Measurements from ENCODE around the gene C6orf163.

C6orf163 gene

GRCh38 chr6:87391334-87391733 lies 46.7 kb downstream of the C6orf163 start:
- peak; percentile 43 for TF ChIP-seq CTCF (IDR thresholded peaks at IDR 0.05; ENCODE audit: low read depth, low read length, missing control alignments)
- DNase-seq (ENCODE audit: extremely low read depth, low read depth) = no peak
- no peak overlapping the region for H3K4me3 ChIP-seq (replicated peaks; ENCODE audit: low read depth, low read length)

GRCh38 chr6:87393026-87393622 lies 48.5 kb downstream of the C6orf163 start:
- DNase-seq (ENCODE audit: extremely low read depth, low read depth) = peak; percentile 32
- TF ChIP-seq CTCF (IDR thresholded peaks at IDR 0.05; ENCODE audit: low read depth, low read length, missing control alignments) = peak; percentile 47
- H3K4me3 ChIP-seq (replicated peaks; ENCODE audit: low read depth, low read length) = no peak overlapping the region

- TF ChIP-seq CTCF (IDR thresholded peaks at IDR 0.05; ENCODE audit: low read depth, low read length, missing control alignments) = no peak
- no peak for DNase-seq (ENCODE audit: extremely low read depth, low read depth)
- no peak overlapping the region for H3K4me3 ChIP-seq (replicated peaks; ENCODE audit: low read depth, low read length)
These were observed 50.8 kb downstream of the C6orf163 start for GRCh38 chr6:87395431-87395830.

- no peak overlapping the region for H3K4me3 ChIP-seq (replicated peaks; ENCODE audit: low read depth, low read length)
- TF ChIP-seq CTCF (IDR thresholded peaks at IDR 0.05; ENCODE audit: low read depth, low read length, missing control alignments) = no peak
- DNase-seq (ENCODE audit: extremely low read depth, low read depth) = no peak
These were observed 52.2 kb downstream of the C6orf163 start for GRCh38 chr6:87396595-87397392.

GRCh38 chr6:87397656-87398055 lies 53.0 kb downstream of the C6orf163 start:
- no peak for TF ChIP-seq CTCF (IDR thresholded peaks at IDR 0.05; ENCODE audit: low read depth, low read length, missing control alignments)
- H3K4me3 ChIP-seq (replicated peaks; ENCODE audit: low read depth, low read length) = no peak overlapping the region
- no peak for DNase-seq (ENCODE audit: extremely low read depth, low read depth)

- DNase-seq (ENCODE audit: extremely low read depth, low read depth) = no peak
- TF ChIP-seq CTCF (IDR thresholded peaks at IDR 0.05; ENCODE audit: low read depth, low read length, missing control alignments) = no peak
- no peak overlapping the region for H3K4me3 ChIP-seq (replicated peaks; ENCODE audit: low read depth, low read length)
These were observed 57.2 kb downstream of the C6orf163 start for GRCh38 chr6:87401832-87402231.
